ENCODE results near the gene SEC14L1. TPM values are rescaled to one million over a fixed set of nuclear protein-coding genes. Genes with fewer than 3 reads are reported as not detected.

The SEC14L1 gene
- total and polyA plus RNA-seq, 2 of the 8 experiments (the other 6 are each of a cell fraction or from before 2014, with no cell fraction given), result 27.2 to 74.4 TPM

GRCh38 chr17:77208217-77208808, 67.5 kb downstream of the SEC14L1 start:
- Histone ChIP-seq H3K4ac (replicated peaks; ENCODE audit: insufficient read length, low read depth, low read length) (no peak overlapping the region), H2BK12ac (ENCODE audit: low read depth, low read length) (no peak overlapping the region), H3K14ac (ENCODE audit: insufficient read length) (no peak overlapping the region), H3K23me2 (ENCODE audit: low read depth, low read length) (no peaks in the 10 kb centered on the region), H3K9me3 (ENCODE audit: insufficient read depth in 2 of 2, low read depth in 1 of 2, low read length in 1 of 2) (no peaks in the 10 kb centered on the region), H3K79me2 (ENCODE audit: control insufficient read depth in 1 of 2, insufficient read depth in 2 of 2, low read length in 2 of 2) (no peaks in the 10 kb centered on the region), H4K20me1 (replicated peaks in 1 of 2; ENCODE audit: control insufficient read depth in 1 of 2, insufficient read depth in 2 of 2, low read length in 2 of 2) (peaks cover 0 to 5% of the 10 kb centered on the region in 2 experiments), H3K4me2 (ENCODE audit: insufficient read depth in 1 of 2, low read depth in 2 of 2, low read length in 2 of 2) (no peak overlapping the region), H3K18ac (ENCODE audit: extremely low read depth, low read length) (no peak overlapping the region), H3K27ac (ENCODE audit: low read depth, low read length) (no peak overlapping the region), H4K8ac (ENCODE audit: extremely low read depth, insufficient read depth, low read length) (no peak overlapping the region), H2AFZ (ENCODE audit: low read length) (no peak overlapping the region), H3K23ac (ENCODE audit: insufficient read length) (no peak overlapping the region), H3K27me3 (replicated peaks in 1 of 4; ENCODE audit: control insufficient read depth in 3 of 4, extremely low read depth in 1 of 4, insufficient read depth in 3 of 4, low read length in 3 of 4) (no peaks in the 10 kb centered on the region), H2BK120ac (replicated peaks; ENCODE audit: low read depth, low read length) (no peak overlapping the region), H3K79me1 (ENCODE audit: low read depth, low read length) (no peaks in the 10 kb centered on the region), H2BK5ac (ENCODE audit: low read depth, low read length) (no peak overlapping the region), H3K56ac (replicated peaks; ENCODE audit: insufficient read length, low read depth, low read length) (no peak overlapping the region), H4K5ac (ENCODE audit: insufficient read length, low read depth, low read length) (no peak overlapping the region), H3K9ac (replicated peaks in 1 of 4; ENCODE audit: extremely low read depth in 1 of 4, low read depth in 3 of 4, low read length in 3 of 4) (no peak overlapping the region), H3K36me3 (ENCODE audit: control insufficient read depth in 2 of 4, insufficient read depth in 4 of 4, low read length in 3 of 4) (peaks cover 21 to 68% (median 45%) of the 10 kb centered on the region in 4 experiments), H4K91ac (replicated peaks; ENCODE audit: insufficient read length, low read length) (no peak overlapping the region), H3K4me3 (ENCODE audit: extremely low read depth in 1 of 4, insufficient read depth in 2 of 4, low read depth in 3 of 4, low read length in 4 of 4) (no peak overlapping the region), H3K4me1 (replicated peaks in 1 of 4; ENCODE audit: control insufficient read depth in 3 of 4, insufficient read depth in 4 of 4, low read length in 3 of 4) (no peaks in the 10 kb centered on the region; a peak in 1 of 7 replicates), H2AK5ac (ENCODE audit: low read depth, low read length) (no peak overlapping the region), H2BK20ac (ENCODE audit: low read length) (no peak overlapping the region), H2BK15ac (ENCODE audit: low read length) (no peak overlapping the region)
- DNase-seq (ENCODE audit: low read depth in 1 of 2, low spot score in 2 of 2) (no peak), FAIRE-seq (no peak)
- 86% methylated on average over 16 of the region's 16 CpGs; no CpG with 5 or more reads in 1 of the 2 experiments for WGBS, 2 experiments (ENCODE audit: extremely low coverage in 1 of 2, insufficient coverage in 1 of 2, insufficient read length in 1 of 2, insufficient replicate concordance in 2 of 2, low coverage in 1 of 2, low lambda C conversion rate in 2 of 2, missing lambda C conversion rate in 1 of 2)
- no peak for TF ChIP-seq SRF (IDR thresholded peaks at IDR 0.05; ENCODE audit: low read depth, low read length)
- TF ChIP-seq RAD21 (IDR thresholded peaks at IDR 0.05 in 1 of 2, conservative IDR thresholded peaks at IDR 0.05 in 1 of 2; ENCODE audit: low read depth in 2 of 2, low read length in 2 of 2), result peak; percentile 30 to 47; a peak in 3 of 4 replicates
- peak in 2 of 3 experiments; percentile 11 to 31; a peak in 3 of 4 replicates for TF ChIP-seq CTCF (IDR thresholded peaks at IDR 0.05; ENCODE audit: control extremely low read depth in 1 of 3, insufficient read depth in 1 of 3, low read depth in 1 of 3, low read length in 3 of 3)
- TF ChIP-seq POLR2AphosphoS5 (IDR thresholded peaks at IDR 0.05; ENCODE audit: low read depth, low read length), result no peak
- TF ChIP-seq MAFK (IDR thresholded peaks at IDR 0.05; ENCODE audit: low read depth, low read length), result no peak
- POLR2A ChIA-PET (ENCODE audit: partially characterized antibody), result interaction anchor here (0.5 to 1.2 kb wide), 2 partner anchors 84 to 314 kb away, joined by 3 read pairs; no protein-coding TSS in a partner anchor
- CTCF ChIA-PET (ENCODE audit: partially characterized antibody), result interaction anchor here (0.7 to 2.1 kb wide), 14 partner anchors 9 to 141 kb away, joined by 3 to 7 read pairs (median 4); no protein-coding TSS in a partner anchor
